Panc1 (cell line): ENCODE measurements around the gene ZNF79.

Source experiments
- POLR2AphosphoS5 ChIP-seq: IDR thresholded peaks from 2 replicates; pipeline ENCODE4 v1.6.1; 2012; ENCODE audit warnings: mild to moderate bottlenecking, low read depth, low read length, moderate library complexity
- TCF7L2 ChIP-seq: IDR thresholded peaks from 2 replicates; pipeline ENCODE4 v1.6.1; 2011; ENCODE audit warnings: mild to moderate bottlenecking, low read depth, low read length, inconsistent platforms
- TF ChIP-seq, protein P1 (sequence below): fragments of 450-650 bp; IDR thresholded peaks from 2 replicates; pipeline ENCODE4 v1.5.1; 2017; ENCODE audit warnings: mild to moderate bottlenecking
- TF ChIP-seq, protein P2 (sequence below), 2 experiments: IDR thresholded peaks; 2 replicates each; pipeline ENCODE4 v1.6.1; 2011 to 2012; ENCODE audit warnings: low read depth in 2 of 2, control low read depth in 1 of 2, low read length in 1 of 2, mild to moderate bottlenecking in 1 of 2, moderate library complexity in 1 of 2; ENCODE audit not compliant: insufficient read depth in 1 of 2

DNA sequence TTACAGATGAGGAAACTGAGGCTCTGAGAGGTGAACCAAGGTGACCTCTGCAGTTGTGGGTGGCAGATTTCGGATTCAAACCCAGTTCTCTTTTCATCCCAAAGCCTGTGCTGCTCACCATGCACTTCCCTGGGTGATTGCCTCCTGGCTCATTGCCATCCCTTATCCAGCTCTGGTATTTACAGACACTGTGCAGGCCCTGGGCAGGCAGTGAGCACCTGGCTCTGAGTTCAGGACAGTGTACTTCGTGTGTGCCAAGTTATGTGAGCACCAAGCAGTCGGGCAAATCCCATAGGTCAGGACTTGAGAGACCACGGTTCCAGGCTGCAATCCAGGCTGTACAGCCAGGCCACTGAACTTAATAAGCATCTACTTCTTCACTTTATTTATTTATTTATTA, 28.5 kb downstream of the ZNF79 start:
- TF ChIP-seq, protein P1, sequence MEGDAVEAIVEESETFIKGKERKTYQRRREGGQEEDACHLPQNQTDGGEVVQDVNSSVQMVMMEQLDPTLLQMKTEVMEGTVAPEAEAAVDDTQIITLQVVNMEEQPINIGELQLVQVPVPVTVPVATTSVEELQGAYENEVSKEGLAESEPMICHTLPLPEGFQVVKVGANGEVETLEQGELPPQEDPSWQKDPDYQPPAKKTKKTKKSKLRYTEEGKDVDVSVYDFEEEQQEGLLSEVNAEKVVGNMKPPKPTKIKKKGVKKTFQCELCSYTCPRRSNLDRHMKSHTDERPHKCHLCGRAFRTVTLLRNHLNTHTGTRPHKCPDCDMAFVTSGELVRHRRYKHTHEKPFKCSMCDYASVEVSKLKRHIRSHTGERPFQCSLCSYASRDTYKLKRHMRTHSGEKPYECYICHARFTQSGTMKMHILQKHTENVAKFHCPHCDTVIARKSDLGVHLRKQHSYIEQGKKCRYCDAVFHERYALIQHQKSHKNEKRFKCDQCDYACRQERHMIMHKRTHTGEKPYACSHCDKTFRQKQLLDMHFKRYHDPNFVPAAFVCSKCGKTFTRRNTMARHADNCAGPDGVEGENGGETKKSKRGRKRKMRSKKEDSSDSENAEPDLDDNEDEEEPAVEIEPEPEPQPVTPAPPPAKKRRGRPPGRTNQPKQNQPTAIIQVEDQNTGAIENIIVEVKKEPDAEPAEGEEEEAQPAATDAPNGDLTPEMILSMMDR = no peak
- TF ChIP-seq, protein P2, sequence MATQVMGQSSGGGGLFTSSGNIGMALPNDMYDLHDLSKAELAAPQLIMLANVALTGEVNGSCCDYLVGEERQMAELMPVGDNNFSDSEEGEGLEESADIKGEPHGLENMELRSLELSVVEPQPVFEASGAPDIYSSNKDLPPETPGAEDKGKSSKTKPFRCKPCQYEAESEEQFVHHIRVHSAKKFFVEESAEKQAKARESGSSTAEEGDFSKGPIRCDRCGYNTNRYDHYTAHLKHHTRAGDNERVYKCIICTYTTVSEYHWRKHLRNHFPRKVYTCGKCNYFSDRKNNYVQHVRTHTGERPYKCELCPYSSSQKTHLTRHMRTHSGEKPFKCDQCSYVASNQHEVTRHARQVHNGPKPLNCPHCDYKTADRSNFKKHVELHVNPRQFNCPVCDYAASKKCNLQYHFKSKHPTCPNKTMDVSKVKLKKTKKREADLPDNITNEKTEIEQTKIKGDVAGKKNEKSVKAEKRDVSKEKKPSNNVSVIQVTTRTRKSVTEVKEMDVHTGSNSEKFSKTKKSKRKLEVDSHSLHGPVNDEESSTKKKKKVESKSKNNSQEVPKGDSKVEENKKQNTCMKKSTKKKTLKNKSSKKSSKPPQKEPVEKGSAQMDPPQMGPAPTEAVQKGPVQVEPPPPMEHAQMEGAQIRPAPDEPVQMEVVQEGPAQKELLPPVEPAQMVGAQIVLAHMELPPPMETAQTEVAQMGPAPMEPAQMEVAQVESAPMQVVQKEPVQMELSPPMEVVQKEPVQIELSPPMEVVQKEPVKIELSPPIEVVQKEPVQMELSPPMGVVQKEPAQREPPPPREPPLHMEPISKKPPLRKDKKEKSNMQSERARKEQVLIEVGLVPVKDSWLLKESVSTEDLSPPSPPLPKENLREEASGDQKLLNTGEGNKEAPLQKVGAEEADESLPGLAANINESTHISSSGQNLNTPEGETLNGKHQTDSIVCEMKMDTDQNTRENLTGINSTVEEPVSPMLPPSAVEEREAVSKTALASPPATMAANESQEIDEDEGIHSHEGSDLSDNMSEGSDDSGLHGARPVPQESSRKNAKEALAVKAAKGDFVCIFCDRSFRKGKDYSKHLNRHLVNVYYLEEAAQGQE (IDR thresholded peaks at IDR 0.05; ENCODE audit: insufficient read depth in 1 of 2, low read depth in 2 of 2, low read length in 1 of 2) = no peak
- TF ChIP-seq POLR2AphosphoS5 (no peak), TCF7L2 (no peak)
